K562 (cell line): ENCODE results near the gene TMEM217. TPM values are rescaled to one million over a fixed set of nuclear protein-coding genes. Genes with fewer than 3 reads are reported as not detected.

Experiments used
- BRD9 ChIP-seq: fragments of 450-650 bp; IDR thresholded peaks from 2 replicates; pipeline ENCODE4 v1.6.1; 2018; ENCODE audit warnings: low read depth; ENCODE audit not compliant: partially characterized antibody
- ETS1 ChIP-seq: conservative IDR thresholded peaks from 2 replicates; pipeline ENCODE4 v1.6.1; 2011; ENCODE audit warnings: low read depth, mild to moderate bottlenecking, low read length; ENCODE audit not compliant: control insufficient read depth
- KAT7 ChIP-seq: sonication (generic); formaldehyde crosslinking; IDR thresholded peaks from 2 replicates; pipeline ENCODE4 v1.8.0; 2022; ENCODE audit warnings: missing genetic modification reagents, mild to moderate bottlenecking, borderline replicate concordance
- LEF1 ChIP-seq: fragments of 450-650 bp; IDR thresholded peaks from 2 replicates; pipeline ENCODE4 v1.6.1; 2016; ENCODE audit warnings: mild to moderate bottlenecking
- NFIX ChIP-seq: fragments of 250-450 bp; sonication (Bioruptor Pico); IDR thresholded peaks from 2 replicates; pipeline ENCODE4 v1.4.0; 2020; ENCODE audit warnings: low read depth, mild to moderate bottlenecking, moderate library complexity
- POLR2G ChIP-seq: fragments of 200-400 bp; formaldehyde crosslinking; IDR thresholded peaks from 2 replicates; pipeline ENCODE4 v1.6.1; 2017; ENCODE audit warnings: low read depth, mild to moderate bottlenecking, antibody characterized with exemption, low read length, moderate library complexity
- RAD51 ChIP-seq: fragments of 450-650 bp; IDR thresholded peaks from 2 replicates; pipeline ENCODE4 v1.7.1; 2016; ENCODE audit warnings: low read depth, mild to moderate bottlenecking, borderline replicate concordance
- RBM22 ChIP-seq: fragments of 200-400 bp; formaldehyde crosslinking; IDR thresholded peaks from 2 replicates; pipeline ENCODE4 v1.6.1; 2018; ENCODE audit warnings: low read length, low read depth; ENCODE audit not compliant: poor library complexity, severe bottlenecking
- RNF219 ChIP-seq: fragments of 250-450 bp; sonication (Bioruptor Pico); IDR thresholded peaks from 2 replicates; pipeline ENCODE4 v1.5.0; 2022; ENCODE audit warnings: mild to moderate bottlenecking
- SNRNP70 ChIP-seq: fragments of 200-400 bp; formaldehyde crosslinking; optimal IDR thresholded peaks from 2 replicates; pipeline ENCODE3; 2017; ENCODE audit warnings: low read depth, low read length
- TRIM24 ChIP-seq, 2 experiments: fragments of 450-650 bp; IDR thresholded peaks; 2 replicates each; pipeline ENCODE4 v1.6.1; 2016
- ZNF212 ChIP-seq: fragments of 450-650 bp; formaldehyde crosslinking; IDR thresholded peaks from 2 replicates; pipeline ENCODE4 v1.4.0; 2020; ENCODE audit warnings: mild to moderate bottlenecking
- polyA plus RNA-seq, 8 experiments: library from polyadenylated mRNA; depleted of rRNA in 4 of 8; stranded (reverse) in 5 of 8; unstranded in 3 of 8; fragments of >200 nt; fragmentation: Nextera tagmentation in 2 of 8; fragmentation: Illumina TruSeq in 1 of 8; extraction: Ambion mirVana in 2 of 8; extraction: Trizol in 1 of 8; gene quantifications; 2 replicates each; pipeline versions ENCODE4 v1.2.1 to v1.2.3, GENCODE V29; 2011 to 2014; ENCODE audit warnings: inconsistent platforms in 1 of 8, missing spikeins in 1 of 8
- total RNA-seq, 7 experiments: library from RNA; depleted of rRNA in 6 of 7; stranded (reverse); fragments of >200 nt in 6 of 7; fragmentation: Illumina TruSeq in 2 of 7; extraction: Trizol in 2 of 7; gene quantifications; 2 replicates each; pipeline versions ENCODE4 v1.2.1 to v1.2.3, GENCODE V29; 2011 to 2021; ENCODE audit warnings: low replicate concordance in 1 of 7
- TF ChIP-seq, protein P1 (sequence below), 2 experiments: IDR thresholded peaks; 2 replicates each; pipeline ENCODE4 v1.6.1; 2012; ENCODE audit warnings: improper control_type of control experiment in 2 of 2, low read depth in 2 of 2, low read length in 2 of 2, borderline replicate concordance in 1 of 2
- TF ChIP-seq, protein P2 (sequence below): fragments of 450-650 bp; IDR thresholded peaks from 2 replicates; pipeline ENCODE4 v1.6.1; 2017; ENCODE audit warnings: antibody characterized with exemption
- TF ChIP-seq, protein P3 (sequence below): fragments of 450-650 bp; IDR thresholded peaks from 2 replicates; pipeline ENCODE4 v1.6.1; 2018; ENCODE audit not compliant: partially characterized antibody

TMEM217 gene
- total and polyA plus RNA-seq, 9 of the 15 experiments (the other 6 are each of a cell fraction or from before 2014, with no cell fraction given), result 1.3 to 8.0 (median 1.9) TPM

- TF ChIP-seq ETS1, result no peak; the same call in 1 of the 2 replicates
- TF ChIP-seq, protein P1, sequence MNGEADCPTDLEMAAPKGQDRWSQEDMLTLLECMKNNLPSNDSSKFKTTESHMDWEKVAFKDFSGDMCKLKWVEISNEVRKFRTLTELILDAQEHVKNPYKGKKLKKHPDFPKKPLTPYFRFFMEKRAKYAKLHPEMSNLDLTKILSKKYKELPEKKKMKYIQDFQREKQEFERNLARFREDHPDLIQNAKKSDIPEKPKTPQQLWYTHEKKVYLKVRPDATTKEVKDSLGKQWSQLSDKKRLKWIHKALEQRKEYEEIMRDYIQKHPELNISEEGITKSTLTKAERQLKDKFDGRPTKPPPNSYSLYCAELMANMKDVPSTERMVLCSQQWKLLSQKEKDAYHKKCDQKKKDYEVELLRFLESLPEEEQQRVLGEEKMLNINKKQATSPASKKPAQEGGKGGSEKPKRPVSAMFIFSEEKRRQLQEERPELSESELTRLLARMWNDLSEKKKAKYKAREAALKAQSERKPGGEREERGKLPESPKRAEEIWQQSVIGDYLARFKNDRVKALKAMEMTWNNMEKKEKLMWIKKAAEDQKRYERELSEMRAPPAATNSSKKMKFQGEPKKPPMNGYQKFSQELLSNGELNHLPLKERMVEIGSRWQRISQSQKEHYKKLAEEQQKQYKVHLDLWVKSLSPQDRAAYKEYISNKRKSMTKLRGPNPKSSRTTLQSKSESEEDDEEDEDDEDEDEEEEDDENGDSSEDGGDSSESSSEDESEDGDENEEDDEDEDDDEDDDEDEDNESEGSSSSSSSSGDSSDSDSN (IDR thresholded peaks at IDR 0.05; ENCODE audit: borderline replicate concordance in 1 of 2, low read depth in 2 of 2, low read length in 2 of 2), result peak in 1 of 2 experiments; percentile 81; a peak in 2 of 4 replicates
- TF ChIP-seq, protein P2, sequence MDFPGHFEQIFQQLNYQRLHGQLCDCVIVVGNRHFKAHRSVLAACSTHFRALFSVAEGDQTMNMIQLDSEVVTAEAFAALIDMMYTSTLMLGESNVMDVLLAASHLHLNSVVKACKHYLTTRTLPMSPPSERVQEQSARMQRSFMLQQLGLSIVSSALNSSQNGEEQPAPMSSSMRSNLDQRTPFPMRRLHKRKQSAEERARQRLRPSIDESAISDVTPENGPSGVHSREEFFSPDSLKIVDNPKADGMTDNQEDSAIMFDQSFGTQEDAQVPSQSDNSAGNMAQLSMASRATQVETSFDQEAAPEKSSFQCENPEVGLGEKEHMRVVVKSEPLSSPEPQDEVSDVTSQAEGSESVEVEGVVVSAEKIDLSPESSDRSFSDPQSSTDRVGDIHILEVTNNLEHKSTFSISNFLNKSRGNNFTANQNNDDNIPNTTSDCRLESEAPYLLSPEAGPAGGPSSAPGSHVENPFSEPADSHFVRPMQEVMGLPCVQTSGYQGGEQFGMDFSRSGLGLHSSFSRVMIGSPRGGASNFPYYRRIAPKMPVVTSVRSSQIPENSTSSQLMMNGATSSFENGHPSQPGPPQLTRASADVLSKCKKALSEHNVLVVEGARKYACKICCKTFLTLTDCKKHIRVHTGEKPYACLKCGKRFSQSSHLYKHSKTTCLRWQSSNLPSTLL, result no peak
- TF ChIP-seq ZNF212 (CRISPR knock-in tag), result no peak
- no peak for TF ChIP-seq RNF219 (CRISPR knock-in tag)
- no peak for TF ChIP-seq RBM22
- TF ChIP-seq NFIX, result no peak
- TF ChIP-seq SNRNP70, result no peak
- no peak for TF ChIP-seq BRD9
- TF ChIP-seq POLR2G, result peak; percentile 62
- TF ChIP-seq KAT7, result no peak
- TF ChIP-seq, protein P3, sequence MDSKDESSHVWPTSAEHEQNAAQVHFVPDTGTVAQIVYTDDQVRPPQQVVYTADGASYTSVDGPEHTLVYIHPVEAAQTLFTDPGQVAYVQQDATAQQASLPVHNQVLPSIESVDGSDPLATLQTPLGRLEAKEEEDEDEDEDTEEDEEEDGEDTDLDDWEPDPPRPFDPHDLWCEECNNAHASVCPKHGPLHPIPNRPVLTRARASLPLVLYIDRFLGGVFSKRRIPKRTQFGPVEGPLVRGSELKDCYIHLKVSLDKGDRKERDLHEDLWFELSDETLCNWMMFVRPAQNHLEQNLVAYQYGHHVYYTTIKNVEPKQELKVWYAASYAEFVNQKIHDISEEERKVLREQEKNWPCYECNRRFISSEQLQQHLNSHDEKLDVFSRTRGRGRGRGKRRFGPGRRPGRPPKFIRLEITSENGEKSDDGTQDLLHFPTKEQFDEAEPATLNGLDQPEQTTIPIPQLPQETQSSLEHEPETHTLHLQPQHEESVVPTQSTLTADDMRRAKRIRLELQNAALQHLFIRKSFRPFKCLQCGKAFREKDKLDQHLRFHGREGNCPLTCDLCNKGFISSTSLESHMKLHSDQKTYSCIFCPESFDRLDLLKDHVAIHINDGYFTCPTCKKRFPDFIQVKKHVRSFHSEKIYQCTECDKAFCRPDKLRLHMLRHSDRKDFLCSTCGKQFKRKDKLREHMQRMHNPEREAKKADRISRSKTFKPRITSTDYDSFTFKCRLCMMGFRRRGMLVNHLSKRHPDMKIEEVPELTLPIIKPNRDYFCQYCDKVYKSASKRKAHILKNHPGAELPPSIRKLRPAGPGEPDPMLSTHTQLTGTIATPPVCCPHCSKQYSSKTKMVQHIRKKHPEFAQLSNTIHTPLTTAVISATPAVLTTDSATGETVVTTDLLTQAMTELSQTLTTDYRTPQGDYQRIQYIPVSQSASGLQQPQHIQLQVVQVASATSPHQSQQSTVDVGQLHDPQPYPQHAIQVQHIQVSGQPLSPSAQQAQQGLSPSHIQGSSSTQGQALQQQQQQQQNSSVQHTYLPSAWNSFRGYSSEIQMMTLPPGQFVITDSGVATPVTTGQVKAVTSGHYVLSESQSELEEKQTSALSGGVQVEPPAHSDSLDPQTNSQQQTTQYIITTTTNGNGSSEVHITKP, result no peak
- no peak for TF ChIP-seq TRIM24 (IDR thresholded peaks at IDR 0.05)
- no peak for TF ChIP-seq RAD51
- no peak for TF ChIP-seq LEF1
These were observed 86.6 kb downstream of the TMEM217 start (continued) for GRCh38 chr6:37171201-37171969.
